C4-2B (cell line): ENCODE results near the gene KCNJ13.
"Not testable (repeated sequence)": the region's sequence is repeated elsewhere in the genome, so short reads cannot be mapped to it uniquely, and the experiment has no call there.

Experiments used
- H3K27ac ChIP-seq: fragments of 450-650 bp; 2 replicates; pipeline ENCODE4 v1.5.1; 2017
- CTCF ChIP-seq: fragments of 450-650 bp; conservative IDR thresholded peaks from 2 replicates; pipeline ENCODE4 v1.5.1; 2017; ENCODE audit warnings: mild to moderate bottlenecking
- ZFX ChIP-seq: fragments of 450-650 bp; IDR thresholded peaks from 2 replicates; pipeline ENCODE4 v1.6.1; 2017

Gene KCNJ13

DNA sequence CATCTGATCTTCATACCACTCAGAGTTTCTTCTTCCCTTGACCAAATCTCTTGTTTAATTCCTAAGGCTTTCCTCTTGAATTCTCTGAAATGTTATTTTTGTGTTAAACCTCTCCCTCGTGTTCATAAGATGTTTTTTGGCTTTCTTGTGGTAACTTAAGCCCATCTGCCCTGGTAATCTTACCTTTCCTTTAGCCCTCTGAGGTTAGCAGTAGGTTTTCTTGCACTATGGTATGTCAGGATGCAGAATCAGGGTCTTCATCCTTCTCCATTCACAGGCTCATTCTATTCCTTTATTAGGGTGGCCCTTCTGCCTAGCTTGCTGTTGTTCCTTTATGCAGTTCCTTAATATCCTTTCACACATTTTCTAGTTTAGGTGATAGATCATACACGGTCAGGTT is 55.1 kb downstream of the KCNJ13 start:
- H3K27ac ChIP-seq, result no peak overlapping the region
- no peak for TF ChIP-seq CTCF
- no peak for TF ChIP-seq ZFX

GRCh38 chr2:232720056-232720455 is 56.3 kb downstream of the KCNJ13 start:
- not testable (repeated sequence) for H3K27ac ChIP-seq
